GM18909 (cell line): Measurements from ENCODE around the gene RFWD3.

Experiments
- ATAC-seq: cut with Tn5 transposase; IDR thresholded peaks from one replicate; pipeline ENCODE4 v1.9.1; 2021; ENCODE audit warnings: mild to moderate bottlenecking; ENCODE audit not compliant: unreplicated experiment, poor library complexity

Gene RFWD3

GRCh38 chr16:74586948-74587347, 79.7 kb downstream of the RFWD3 start:
- ATAC-seq: no peak

DNA sequence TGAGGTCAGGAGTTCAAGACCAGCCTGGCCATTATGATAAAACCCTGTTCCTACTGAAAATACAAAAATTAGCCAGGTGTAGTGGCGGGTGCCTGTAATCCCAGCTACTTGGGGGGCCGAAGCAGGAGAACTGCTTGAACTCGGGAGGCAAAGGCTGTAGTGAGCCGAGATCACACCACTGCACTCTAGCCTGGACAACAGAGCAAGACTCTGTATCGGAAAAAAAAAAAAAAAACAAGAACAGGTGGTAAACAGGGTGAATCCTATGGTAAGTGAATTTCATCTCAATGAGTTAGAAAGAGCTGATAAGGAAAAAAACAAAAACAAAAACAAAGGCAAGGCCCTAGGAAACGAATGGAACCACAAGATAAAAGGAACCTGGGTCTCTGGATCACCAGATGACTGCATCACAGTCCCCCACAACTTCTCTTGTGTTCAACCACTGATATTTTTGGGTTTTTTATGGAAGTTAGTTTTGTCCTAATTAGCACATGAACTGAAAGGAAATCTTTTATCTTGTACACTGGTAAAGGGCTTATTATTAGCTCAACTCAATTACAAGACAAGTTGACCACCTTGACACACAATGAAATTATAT, 80.7 kb downstream of the RFWD3 start:
- no peak for ATAC-seq

GRCh38 chr16:74583926-74584666, 82.6 kb downstream of the RFWD3 start:
- ATAC-seq: no peak

DNA sequence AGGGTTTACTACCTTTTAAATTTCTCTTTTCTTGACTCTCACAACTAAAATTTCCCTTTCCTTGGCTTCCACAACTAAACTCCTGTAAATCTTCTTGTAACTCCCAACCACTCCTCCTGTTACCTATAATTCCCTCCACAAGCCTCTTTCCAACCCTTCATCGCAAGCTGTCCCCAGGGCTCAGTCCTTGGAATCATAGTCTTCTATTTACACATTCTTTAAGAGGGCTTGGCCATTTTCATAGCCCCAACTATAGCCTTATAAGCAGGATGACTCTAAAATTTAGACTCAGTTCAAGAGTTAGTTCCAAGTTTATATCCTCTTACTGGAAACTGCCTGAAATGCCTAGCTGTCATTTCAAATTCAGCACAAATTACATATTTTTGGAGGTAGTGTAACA, 83.7 kb downstream of the RFWD3 start:
- no peak for ATAC-seq

DNA sequence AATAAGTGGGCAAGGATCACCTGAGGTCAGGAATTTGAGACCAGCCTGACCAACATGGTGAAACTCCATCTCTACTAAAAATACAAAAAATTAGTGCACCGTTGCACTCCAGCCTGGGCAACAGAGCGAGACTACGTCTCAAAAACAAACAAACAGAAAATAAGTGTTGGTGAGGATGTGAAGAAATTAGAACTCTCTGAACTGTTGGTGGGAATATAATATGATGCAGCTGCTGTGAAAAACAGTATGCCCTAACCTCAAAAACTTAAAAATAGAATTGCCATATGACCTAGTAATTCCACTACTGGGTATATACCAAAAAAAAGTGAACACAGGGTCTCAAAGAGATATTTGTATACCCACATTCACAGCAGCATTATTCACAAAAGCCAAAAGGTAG, 85.8 kb downstream of the RFWD3 start:
- ATAC-seq: peak; percentile 62

GRCh38 chr16:74578838-74579237, 87.8 kb downstream of the RFWD3 start:
- no peak for ATAC-seq

- ATAC-seq: no peak
Observed at GRCh38 chr16:74578433-74578832, 88.2 kb downstream of the RFWD3 start.

DNA sequence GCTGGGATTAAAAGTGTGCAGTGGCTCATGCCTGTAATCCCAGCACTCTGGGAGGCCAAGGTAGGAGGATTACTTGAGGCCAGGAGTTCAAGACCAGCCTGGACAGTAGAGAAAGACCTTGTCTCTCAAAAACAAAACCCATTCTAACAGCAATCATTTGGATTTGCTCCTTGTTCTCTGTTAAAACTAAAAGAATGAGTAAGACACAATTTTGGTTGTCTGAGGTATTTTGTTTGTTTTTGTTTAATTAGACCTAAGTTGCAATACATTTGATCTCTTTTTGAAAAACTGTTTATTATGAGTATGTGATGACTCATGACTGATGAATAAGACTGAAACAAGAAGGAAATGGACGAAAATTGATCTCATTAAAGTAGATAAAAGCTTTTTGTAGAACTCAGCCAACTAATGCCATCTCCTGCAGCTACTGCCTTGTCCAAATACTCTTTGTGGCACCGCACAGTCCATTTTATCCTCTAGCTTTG, 88.8 kb downstream of the RFWD3 start:
- no peak for ATAC-seq

- ATAC-seq: no peak
Observed at GRCh38 chr16:74575807-74576643, 90.7 kb downstream of the RFWD3 start.

DNA sequence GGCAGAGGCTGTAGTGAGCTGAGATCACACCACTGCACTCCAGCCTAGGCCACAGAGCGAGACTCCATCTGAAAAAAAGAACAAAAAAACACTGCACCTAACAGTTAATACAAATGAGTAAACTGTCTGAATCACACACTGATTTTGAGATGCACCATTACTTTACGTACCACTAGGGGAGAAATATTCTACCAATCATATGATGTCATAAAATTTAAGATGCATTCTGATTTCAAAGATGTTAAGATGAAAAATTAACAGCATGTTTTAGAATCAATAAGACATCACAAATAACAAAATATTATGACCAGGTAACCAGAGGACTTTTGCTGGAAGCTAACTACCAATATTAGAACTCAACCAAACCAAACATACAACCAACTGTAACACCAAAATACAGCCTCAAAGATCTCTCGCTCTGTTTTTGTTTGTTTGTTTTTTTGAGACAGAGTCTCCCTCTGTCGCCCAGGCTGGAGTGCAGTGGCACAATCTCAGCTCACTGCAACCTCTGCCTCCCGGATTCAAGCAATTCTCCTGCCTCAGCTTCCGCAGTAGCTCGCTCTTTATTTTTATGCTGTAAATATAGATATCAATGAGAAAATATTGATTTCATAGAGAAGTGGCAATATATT, 91.4 kb downstream of the RFWD3 start:
- ATAC-seq: no peak

DNA sequence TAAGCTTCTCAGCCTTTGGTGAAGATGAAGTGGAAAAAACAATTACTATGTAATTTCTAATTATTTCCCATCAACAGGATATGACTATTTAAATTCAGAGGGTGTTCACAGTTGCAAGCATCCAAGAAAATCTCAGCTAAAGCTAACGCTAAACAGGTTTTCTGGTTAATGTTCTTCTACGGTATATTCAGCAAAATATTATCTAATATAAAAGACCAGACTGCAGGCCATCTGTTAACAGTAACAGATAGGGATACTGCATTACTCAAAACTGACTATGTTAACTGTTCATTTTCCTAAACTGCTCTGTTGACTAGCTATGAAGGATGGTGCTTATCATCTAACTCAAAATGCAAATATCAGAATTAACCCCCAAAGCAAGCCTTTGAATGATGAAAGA, 92.5 kb downstream of the RFWD3 start:
- no peak for ATAC-seq

GRCh38 chr16:74573622-74574021, 93.1 kb downstream of the RFWD3 start:
- no peak for ATAC-seq
